DOHH2 (cell line): ENCODE measurements around the gene BMAL2.

ENCODE experiments used
- H3F3A ChIP-seq: fragments of 200-600 bp; sonication (generic), shearing (Covaris generic); 2 replicates; pipeline ENCODE4 v1.6.0; 2016; ENCODE audit warnings: antibody characterized with exemption, mild to moderate bottlenecking; ENCODE audit not compliant: control insufficient read depth, insufficient read depth
- H3K27ac ChIP-seq: fragments of 200-600 bp; sonication (generic); 2 replicates; pipeline ENCODE4 v1.5.1; 2014; ENCODE audit warnings: low read depth, mild to moderate bottlenecking, low read length, moderate library complexity
- H3K27me3 ChIP-seq: fragments of 200-600 bp; sonication (generic); 2 replicates; pipeline ENCODE4 v1.6.1; 2014; ENCODE audit warnings: mild to moderate bottlenecking, low read length, mixed read lengths; ENCODE audit not compliant: control insufficient read depth
- H3K36me3 ChIP-seq: fragments of 200-600 bp; sonication (generic); 2 replicates; pipeline ENCODE4 v1.6.1; 2014; ENCODE audit warnings: mild to moderate bottlenecking, low read length, moderate library complexity, mixed read lengths; ENCODE audit not compliant: control insufficient read depth
- H3K4me1 ChIP-seq: fragments of 200-600 bp; sonication (generic); 2 replicates; pipeline ENCODE4 v1.6.1; 2014; ENCODE audit warnings: mild to moderate bottlenecking, low read length, mixed read lengths; ENCODE audit not compliant: control insufficient read depth
- H3K4me2 ChIP-seq: fragments of 200-600 bp; sonication (generic); 2 replicates; pipeline ENCODE4 v1.6.0; 2014; ENCODE audit warnings: mild to moderate bottlenecking, low read length, moderate library complexity
- H3K4me3 ChIP-seq: fragments of 200-600 bp; sonication (generic); 2 replicates; pipeline ENCODE4 v1.5.1; 2014; ENCODE audit warnings: mild to moderate bottlenecking, low read length, mixed read lengths
- H3K79me2 ChIP-seq: fragments of 200-600 bp; sonication (generic); 2 replicates; pipeline ENCODE4 v1.6.1; 2014; ENCODE audit warnings: mild to moderate bottlenecking, low read length, mixed read lengths; ENCODE audit not compliant: control insufficient read depth
- H3K9me2 ChIP-seq: fragments of 200-600 bp; sonication (generic); replicated peaks from 2 replicates; pipeline ENCODE4 v1.6.1; 2014; ENCODE audit warnings: mild to moderate bottlenecking, low read length, mixed read lengths; ENCODE audit not compliant: control insufficient read depth
- H3K9me3 ChIP-seq: fragments of 200-600 bp; sonication (generic); 2 replicates; pipeline ENCODE4 v1.6.1; 2014; ENCODE audit warnings: antibody characterized with exemption, low read length, mixed read lengths; ENCODE audit not compliant: control insufficient read depth, insufficient read depth
- H4K20me1 ChIP-seq: fragments of 200-600 bp; sonication (generic); 2 replicates; pipeline ENCODE4 v1.6.0; 2014; ENCODE audit warnings: low read depth, mild to moderate bottlenecking, antibody characterized with exemption, low read length, moderate library complexity; ENCODE audit not compliant: control insufficient read depth, insufficient read depth
- CTCF ChIP-seq: fragments of 200-600 bp; sonication (generic); IDR thresholded peaks from one replicate; pipeline ENCODE4 v1.5.1; 2014; ENCODE audit warnings: antibody characterized with exemption, mild to moderate bottlenecking, low read depth, low read length; ENCODE audit not compliant: poor library complexity, severe bottlenecking
- EZH2phosphoT487 ChIP-seq: fragments of 200-600 bp; sonication (generic); IDR thresholded peaks from 2 replicates; pipeline ENCODE4 v1.6.1; 2017; ENCODE audit warnings: borderline replicate concordance, mild to moderate bottlenecking, antibody characterized with exemption, low read length, moderate library complexity, mixed read lengths

Gene BMAL2

DNA sequence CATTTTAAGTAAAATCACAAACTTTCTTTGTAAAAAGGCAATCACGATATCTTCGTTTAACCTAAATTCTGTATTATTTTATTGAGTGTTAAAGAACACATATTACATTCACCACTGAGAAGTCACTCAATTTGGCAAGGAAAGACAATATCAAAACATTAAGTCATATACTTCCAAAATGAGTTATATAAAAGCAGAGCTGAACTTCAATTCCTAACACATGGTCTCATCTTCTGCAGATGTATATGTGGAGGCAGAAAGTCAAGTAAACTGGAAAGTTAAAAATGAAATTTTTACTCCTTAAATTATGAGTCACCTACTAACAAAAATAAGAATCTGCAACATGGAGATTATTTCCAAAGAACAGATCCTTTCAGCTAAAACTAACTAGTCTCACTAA is 28.7 kb downstream of the BMAL2 start:
- Histone ChIP-seq H3K36me3 (no peaks in the 10 kb centered on the region), H3K79me2 (no peaks in the 10 kb centered on the region), H3K4me2 (no peak overlapping the region), H3K27ac (no peak overlapping the region), H3K9me2 (no peaks in the 10 kb centered on the region), H4K20me1 (no peaks in the 10 kb centered on the region), H3K4me3 (no peak overlapping the region), H3K9me3 (no peaks in the 10 kb centered on the region), H3K27me3 (no peaks in the 10 kb centered on the region), H3F3A (no peaks in the 10 kb centered on the region), H3K4me1 (no peaks in the 10 kb centered on the region)
- no peak for TF ChIP-seq EZH2phosphoT487

DNA sequence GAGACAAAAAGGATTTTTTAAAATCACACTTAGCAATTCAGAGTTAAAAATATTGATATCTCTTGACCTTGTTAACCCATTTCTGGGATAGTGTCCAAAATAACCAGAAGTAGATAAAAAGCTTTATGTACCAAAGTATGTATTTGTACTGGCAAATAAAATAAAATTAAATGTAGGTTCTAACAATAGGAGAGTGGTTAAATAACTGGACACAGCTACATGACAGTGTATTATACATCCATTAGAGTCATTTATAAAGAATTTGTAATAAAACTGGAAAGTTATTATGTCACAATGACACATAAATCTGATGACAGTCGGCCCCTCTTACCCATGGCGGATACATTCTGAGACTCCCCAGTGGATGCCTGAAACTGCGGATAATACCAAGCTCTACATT is 34.0 kb downstream of the BMAL2 start:
- no peaks in the 10 kb centered on the region for H3K27me3 ChIP-seq
- no peaks in the 10 kb centered on the region for H4K20me1 ChIP-seq
- H3K4me3 ChIP-seq: no peak overlapping the region
- no peak for TF ChIP-seq CTCF
- TF ChIP-seq EZH2phosphoT487: no peak
- no peaks in the 10 kb centered on the region for H3K4me1 ChIP-seq
- no peaks in the 10 kb centered on the region for H3K79me2 ChIP-seq
- H3F3A ChIP-seq: no peaks in the 10 kb centered on the region
- no peaks in the 10 kb centered on the region for H3K9me2 ChIP-seq
- no peak overlapping the region for H3K27ac ChIP-seq
- no peaks in the 10 kb centered on the region for H3K36me3 ChIP-seq
- no peaks in the 10 kb centered on the region for H3K9me3 ChIP-seq
- H3K4me2 ChIP-seq: no peak overlapping the region

GRCh38 chr12:27367078-27367477 is 34.4 kb downstream of the BMAL2 start:
- H3K9me3 ChIP-seq: no peaks in the 10 kb centered on the region
- no peaks in the 10 kb centered on the region for H4K20me1 ChIP-seq
- no peaks in the 10 kb centered on the region for H3K36me3 ChIP-seq
- no peak overlapping the region for H3K27ac ChIP-seq
- H3K4me3 ChIP-seq: no peak overlapping the region
- H3F3A ChIP-seq: no peaks in the 10 kb centered on the region
- no peaks in the 10 kb centered on the region for H3K4me1 ChIP-seq
- H3K9me2 ChIP-seq: no peaks in the 10 kb centered on the region
- H3K4me2 ChIP-seq: no peak overlapping the region
- no peaks in the 10 kb centered on the region for H3K79me2 ChIP-seq
- TF ChIP-seq EZH2phosphoT487 (no peak), CTCF (no peak)
- H3K27me3 ChIP-seq: no peaks in the 10 kb centered on the region

GRCh38 chr12:27382171-27382795 is 49.6 kb downstream of the BMAL2 start:
- no peaks in the 10 kb centered on the region for H3K36me3 ChIP-seq
- H3K4me2 ChIP-seq: no peak overlapping the region
- no peaks in the 10 kb centered on the region for H3K27me3 ChIP-seq
- H3K9me3 ChIP-seq: no peaks in the 10 kb centered on the region
- no peak for TF ChIP-seq EZH2phosphoT487
- no peak for TF ChIP-seq CTCF
- H3K4me3 ChIP-seq: no peak overlapping the region
- no peak overlapping the region for H3K27ac ChIP-seq
- H3K9me2 ChIP-seq: no peaks in the 10 kb centered on the region
- 0 out of 2 replicates have a peak, but pooled peaks cover 3% of the 10 kb centered on the region for H3F3A ChIP-seq
- peaks cover 17% of the 10 kb centered on the region for H3K4me1 ChIP-seq
- H4K20me1 ChIP-seq: no peaks in the 10 kb centered on the region
- no peaks in the 10 kb centered on the region for H3K79me2 ChIP-seq
